Kidney epithelial cell (primary cell): ENCODE measurements around the gene RHBDL3. TPM values are rescaled to one million over a fixed set of nuclear protein-coding genes. Genes with fewer than 3 reads are reported as not detected.

ENCODE experiments used
- DNase-seq: peaks from one replicate; pipeline ENCODE4 v3.0.0-alpha.2; 2010; ENCODE audit warnings: low read depth
- H3K27me3 ChIP-seq: 2 replicates; pipeline ENCODE4 v1.6.0; 2011; ENCODE audit warnings: low read length; ENCODE audit not compliant: control insufficient read depth, insufficient read depth
- H3K36me3 ChIP-seq: 2 replicates; pipeline ENCODE4 v1.5.1; 2011; ENCODE audit warnings: low read length; ENCODE audit not compliant: control insufficient read depth, insufficient read depth
- H3K4me3 ChIP-seq: 2 replicates; pipeline ENCODE4 v1.5.1; 2011; ENCODE audit warnings: low read depth, mild to moderate bottlenecking, control low read depth, low read length
- CTCF ChIP-seq: IDR thresholded peaks from 2 replicates; pipeline ENCODE4 v1.5.1; 2011; ENCODE audit warnings: mild to moderate bottlenecking, moderate library complexity, low read length, control low read depth, inconsistent platforms; ENCODE audit not compliant: insufficient read depth, poor library complexity, severe bottlenecking
- total RNA-seq: library from RNA; depleted of rRNA; stranded (reverse); fragments of >200 nt; gene quantifications from 2 replicates; pipeline ENCODE4 v1.2.3, GENCODE V29; 2015

RHBDL3 gene
- total RNA-seq, 1 donor from 2014 or later = not detected

GRCh38 chr17:32327911-32328310 is 62.3 kb downstream of the RHBDL3 start:
- H3K4me3 ChIP-seq = no peak overlapping the region
- DNase-seq = no peak
- H3K27me3 ChIP-seq = no peaks in the 10 kb centered on the region
- H3K36me3 ChIP-seq = no peaks in the 10 kb centered on the region
- no peak for TF ChIP-seq CTCF

- Histone ChIP-seq H3K4me3 (no peak overlapping the region), H3K27me3 (no peaks in the 10 kb centered on the region), H3K36me3 (no peaks in the 10 kb centered on the region)
- no peak for TF ChIP-seq CTCF
- no peak for DNase-seq
Observed at GRCh38 chr17:32330147-32330546, 64.5 kb downstream of the RHBDL3 start.

- no peaks in the 10 kb centered on the region for H3K27me3 ChIP-seq
- TF ChIP-seq CTCF = no peak
- no peak overlapping the region for H3K4me3 ChIP-seq
- H3K36me3 ChIP-seq = no peaks in the 10 kb centered on the region
- no peak for DNase-seq
Observed at GRCh38 chr17:32331243-32332040, 65.8 kb downstream of the RHBDL3 start.

GRCh38 chr17:32333187-32333586 is 67.6 kb downstream of the RHBDL3 start:
- DNase-seq = no peak
- Histone ChIP-seq H3K27me3 (no peaks in the 10 kb centered on the region), H3K36me3 (no peaks in the 10 kb centered on the region), H3K4me3 (no peak overlapping the region)
- TF ChIP-seq CTCF = no peak

- TF ChIP-seq CTCF = no peak
- H3K27me3 ChIP-seq = no peaks in the 10 kb centered on the region
- H3K36me3 ChIP-seq = no peaks in the 10 kb centered on the region
- no peak for DNase-seq
- H3K4me3 ChIP-seq = no peak overlapping the region
Observed at GRCh38 chr17:32335046-32335445, 69.4 kb downstream of the RHBDL3 start.

GRCh38 chr17:32335687-32336086 is 70.1 kb downstream of the RHBDL3 start:
- no peak for TF ChIP-seq CTCF
- DNase-seq = peak; percentile 51
- Histone ChIP-seq H3K36me3 (no peaks in the 10 kb centered on the region), H3K27me3 (no peaks in the 10 kb centered on the region), H3K4me3 (no peak overlapping the region)
